ENCODE data around the gene DIRAS1.

DNA sequence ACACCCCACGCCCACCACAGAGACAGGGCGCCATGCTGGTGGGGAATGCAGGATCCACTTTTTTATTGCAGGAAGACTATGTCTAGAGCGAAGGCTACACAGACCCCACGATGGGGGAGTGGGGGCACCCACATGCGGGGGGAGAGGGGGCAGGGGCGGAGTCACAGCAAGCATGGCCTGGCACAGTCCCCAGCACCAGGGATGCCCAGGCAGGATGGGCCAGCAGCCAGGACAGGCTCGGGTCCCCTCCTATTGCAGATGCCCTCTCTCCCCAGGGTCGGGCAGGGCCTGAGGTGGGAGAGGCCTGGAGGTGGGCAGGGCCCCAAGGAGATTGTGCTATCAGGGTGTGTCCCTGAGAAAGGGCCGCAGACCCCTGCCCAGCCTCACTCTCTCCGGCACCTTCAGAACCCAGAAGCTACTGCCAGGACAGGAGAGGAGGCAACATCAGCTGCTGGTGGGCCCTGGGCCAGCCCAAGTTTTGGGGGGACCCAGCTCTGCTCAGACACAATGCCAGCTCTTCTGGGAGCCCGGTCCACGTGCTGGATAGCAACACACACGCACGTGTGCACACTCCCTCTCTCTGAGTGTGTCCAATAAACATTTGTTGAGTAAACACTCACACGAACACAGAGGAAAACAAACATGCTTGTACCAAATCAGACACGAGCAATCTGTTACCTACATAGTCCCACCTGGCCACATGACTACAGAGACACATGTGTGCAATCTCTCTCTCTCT lies 6.5 kb downstream of the DIRAS1 start:
- TF ChIP-seq POLR2A (IDR thresholded peaks at IDR 0.05): no peak
- TF ChIP-seq, protein P1, sequence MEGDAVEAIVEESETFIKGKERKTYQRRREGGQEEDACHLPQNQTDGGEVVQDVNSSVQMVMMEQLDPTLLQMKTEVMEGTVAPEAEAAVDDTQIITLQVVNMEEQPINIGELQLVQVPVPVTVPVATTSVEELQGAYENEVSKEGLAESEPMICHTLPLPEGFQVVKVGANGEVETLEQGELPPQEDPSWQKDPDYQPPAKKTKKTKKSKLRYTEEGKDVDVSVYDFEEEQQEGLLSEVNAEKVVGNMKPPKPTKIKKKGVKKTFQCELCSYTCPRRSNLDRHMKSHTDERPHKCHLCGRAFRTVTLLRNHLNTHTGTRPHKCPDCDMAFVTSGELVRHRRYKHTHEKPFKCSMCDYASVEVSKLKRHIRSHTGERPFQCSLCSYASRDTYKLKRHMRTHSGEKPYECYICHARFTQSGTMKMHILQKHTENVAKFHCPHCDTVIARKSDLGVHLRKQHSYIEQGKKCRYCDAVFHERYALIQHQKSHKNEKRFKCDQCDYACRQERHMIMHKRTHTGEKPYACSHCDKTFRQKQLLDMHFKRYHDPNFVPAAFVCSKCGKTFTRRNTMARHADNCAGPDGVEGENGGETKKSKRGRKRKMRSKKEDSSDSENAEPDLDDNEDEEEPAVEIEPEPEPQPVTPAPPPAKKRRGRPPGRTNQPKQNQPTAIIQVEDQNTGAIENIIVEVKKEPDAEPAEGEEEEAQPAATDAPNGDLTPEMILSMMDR (IDR thresholded peaks at IDR 0.05): no peak
